Jurkat, Clone E6-1 (cell line): ENCODE measurements around the gene MAN2B2.
A peak's percentile ranks its signal among the peaks of the same experiment; 100 is the strongest.

Experiments used
- DNase-seq: peaks from one replicate; pipeline ENCODE4 v3.0.0-alpha.2; 2011; ENCODE audit warnings: low read depth, low spot score
- H3K4me3 ChIP-seq: 2 replicates; pipeline ENCODE4 v1.5.1; 2011; ENCODE audit warnings: mild to moderate bottlenecking, low read length, control low read depth, moderate library complexity

Gene MAN2B2

GRCh38 chr4:6608758-6609414, 33.9 kb downstream of the MAN2B2 start:
- DNase-seq = no peak
- H3K4me3 ChIP-seq = no peak overlapping the region

GRCh38 chr4:6609415-6610079, 34.6 kb downstream of the MAN2B2 start:
- peak; percentile 46 for DNase-seq
- H3K4me3 ChIP-seq = no peak overlapping the region

- no peak overlapping the region for H3K4me3 ChIP-seq
- no peak for DNase-seq
Measured at GRCh38 chr4:6610856-6611430, 36.0 kb downstream of the MAN2B2 start.

GRCh38 chr4:6612961-6613675, 38.1 kb downstream of the MAN2B2 start:
- H3K4me3 ChIP-seq = no peak overlapping the region
- DNase-seq = no peak

- no peak overlapping the region for H3K4me3 ChIP-seq
- DNase-seq = no peak
Measured at GRCh38 chr4:6613676-6614651, 39.0 kb downstream of the MAN2B2 start.

GRCh38 chr4:6614701-6615230, 39.8 kb downstream of the MAN2B2 start:
- H3K4me3 ChIP-seq = no peak overlapping the region
- no peak for DNase-seq

GRCh38 chr4:6616087-6616995, 41.4 kb downstream of the MAN2B2 start:
- H3K4me3 ChIP-seq = no peak overlapping the region
- DNase-seq = no peak

GRCh38 chr4:6617246-6617645, 42.3 kb downstream of the MAN2B2 start:
- H3K4me3 ChIP-seq = no peak overlapping the region
- DNase-seq = no peak

GRCh38 chr4:6618386-6619115, 43.6 kb downstream of the MAN2B2 start:
- DNase-seq = no peak
- no peak overlapping the region for H3K4me3 ChIP-seq

- DNase-seq = no peak
Measured at GRCh38 chr4:6619116-6619465, 44.1 kb downstream of the MAN2B2 start.

GRCh38 chr4:6619466-6620255, 44.7 kb downstream of the MAN2B2 start:
- no peak overlapping the region for H3K4me3 ChIP-seq
- DNase-seq = no peak

More at GRCh38 chr4:6619116-6619465, 44.1 kb downstream of the MAN2B2 start:
- H3K4me3 ChIP-seq = no peak overlapping the region

- no peak overlapping the region for H3K4me3 ChIP-seq
- no peak for DNase-seq
Measured at GRCh38 chr4:6620296-6620695, 45.3 kb downstream of the MAN2B2 start.

- DNase-seq = no peak
- H3K4me3 ChIP-seq = no peak overlapping the region
Measured at GRCh38 chr4:6620891-6621555, 46.0 kb downstream of the MAN2B2 start.

GRCh38 chr4:6621556-6621927, 46.6 kb downstream of the MAN2B2 start:
- no peak for DNase-seq
- no peak overlapping the region for H3K4me3 ChIP-seq

GRCh38 chr4:6622744-6623143, 47.8 kb downstream of the MAN2B2 start:
- DNase-seq = no peak
- H3K4me3 ChIP-seq = no peak overlapping the region

GRCh38 chr4:6625256-6625655, 50.3 kb downstream of the MAN2B2 start:
- no peak for DNase-seq
- no peak overlapping the region for H3K4me3 ChIP-seq
